GM21737 (cell line): ENCODE results near the gene ARPC1A.
"Not testable (repeated sequence)": the region's sequence is repeated elsewhere in the genome, so short reads cannot be mapped to it uniquely, and the experiment has no call there.

Source experiments
- ATAC-seq: cut with Tn5 transposase; IDR thresholded peaks from one replicate; pipeline ENCODE4 v1.9.1; 2021; ENCODE audit warnings: mild to moderate bottlenecking, moderate library complexity; ENCODE audit not compliant: unreplicated experiment

The ARPC1A gene

DNA sequence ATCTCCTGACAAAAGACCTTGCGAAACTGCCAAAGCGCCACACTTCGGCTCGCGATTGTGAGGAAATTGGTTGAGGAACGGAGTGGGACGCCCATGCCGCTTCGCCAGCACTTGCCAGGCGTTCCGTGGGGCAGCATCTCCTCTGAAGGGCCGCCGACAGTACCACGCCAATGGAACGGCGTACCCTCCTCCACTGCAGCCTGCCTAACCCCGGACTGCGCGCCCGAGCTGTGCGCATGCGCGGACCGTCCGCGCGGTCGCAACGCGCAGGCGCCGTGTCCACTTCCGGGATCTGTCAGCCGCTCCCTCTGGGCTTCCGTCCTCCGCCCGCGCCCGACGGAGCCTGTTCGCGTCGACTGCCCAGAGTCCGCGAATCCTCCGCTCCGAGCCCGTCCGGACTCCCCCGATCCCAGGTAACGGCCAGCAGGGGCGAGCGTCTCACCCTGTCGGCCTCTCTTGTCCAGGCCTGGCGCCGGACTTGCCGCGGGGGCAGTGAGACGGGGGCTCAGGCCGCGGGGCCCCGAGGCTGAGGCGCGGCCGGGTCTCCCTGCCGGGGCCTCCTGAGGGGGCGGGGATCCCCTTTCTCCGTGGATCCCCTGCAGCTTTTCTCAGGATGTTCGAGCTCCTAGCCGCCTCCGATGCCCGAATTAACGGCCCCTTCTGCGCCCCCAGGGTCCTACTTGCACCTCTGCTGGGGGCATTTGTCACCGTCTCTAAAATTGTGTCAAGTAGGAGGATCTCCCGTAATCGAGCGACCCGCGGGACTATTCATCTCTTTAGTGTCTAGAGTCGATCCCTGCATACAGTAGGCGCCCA, at the start of gene ARPC1A:
TSS of gene ARPC1A (plus strand) at position 307 of the 816 bp plus-strand sequence. CDS start 7,456 bp downstream, outside the sequence.
- ATAC-seq = peak; percentile 81

DNA sequence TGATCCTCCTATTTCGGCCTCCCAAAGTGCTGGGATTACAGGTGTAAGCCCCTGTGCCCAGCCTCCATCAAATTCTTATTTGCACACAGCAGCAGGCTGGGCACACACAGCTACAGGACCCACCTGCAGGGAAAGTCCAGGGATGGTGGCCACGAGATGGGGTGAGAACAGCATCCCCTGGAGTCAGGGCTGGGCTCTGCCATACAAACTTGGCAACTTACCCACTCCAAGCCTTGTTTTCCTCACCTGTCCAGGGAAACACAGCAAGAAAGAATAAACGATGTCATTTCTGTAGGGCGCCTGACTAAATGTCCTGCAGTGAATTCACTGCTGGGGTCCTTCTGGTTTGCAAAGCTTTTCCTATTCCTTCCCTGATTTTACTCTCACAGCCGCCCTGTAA, 47.5 kb upstream of the ARPC1A start:
- ATAC-seq = no peak

DNA sequence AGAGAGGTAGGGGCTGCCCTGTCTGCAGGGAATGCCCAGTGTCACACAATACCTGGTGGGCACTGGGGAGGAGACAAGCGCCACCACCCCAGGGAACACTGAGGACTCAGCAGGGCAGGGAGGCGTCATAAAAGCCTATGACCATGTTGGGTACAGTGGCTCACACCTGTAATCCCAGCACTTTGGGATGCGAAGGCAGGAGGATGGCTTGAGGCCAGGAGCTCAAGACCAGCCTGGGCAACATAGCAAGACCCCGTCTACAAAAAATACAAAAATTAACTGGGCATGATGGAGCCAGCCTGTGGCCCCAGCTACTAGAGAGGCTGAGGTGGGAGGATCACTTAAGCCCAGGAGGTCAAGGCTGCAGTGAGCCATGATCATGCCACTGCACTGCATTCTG, 41.5 kb upstream of the ARPC1A start:
- ATAC-seq = not testable (repeated sequence)

GRCh38 chr7:99287779-99288534, 37.7 kb upstream of the ARPC1A start:
- ATAC-seq = no peak

GRCh38 chr7:99289185-99289584, 36.5 kb upstream of the ARPC1A start:
- ATAC-seq = no peak

DNA sequence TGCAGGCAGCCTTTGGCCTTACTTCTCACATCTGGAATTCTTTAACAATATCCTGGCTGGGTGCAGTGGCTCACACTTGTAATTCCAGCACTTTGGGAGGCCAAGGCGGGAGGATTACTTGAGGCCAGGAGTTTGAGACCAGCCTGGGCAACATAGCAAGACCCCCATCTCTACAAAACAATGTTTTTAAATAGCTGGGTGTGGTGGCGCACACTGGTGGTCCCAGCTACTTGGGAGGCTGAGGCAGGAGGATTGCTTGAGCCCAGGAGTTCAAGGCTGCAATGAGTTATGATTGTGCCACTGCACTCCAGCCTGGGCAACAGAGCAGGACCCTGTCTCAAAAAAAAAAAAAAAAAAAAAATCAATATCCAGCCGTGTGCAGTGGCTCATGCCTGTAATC, 35.5 kb upstream of the ARPC1A start:
- not testable (repeated sequence) for ATAC-seq

DNA sequence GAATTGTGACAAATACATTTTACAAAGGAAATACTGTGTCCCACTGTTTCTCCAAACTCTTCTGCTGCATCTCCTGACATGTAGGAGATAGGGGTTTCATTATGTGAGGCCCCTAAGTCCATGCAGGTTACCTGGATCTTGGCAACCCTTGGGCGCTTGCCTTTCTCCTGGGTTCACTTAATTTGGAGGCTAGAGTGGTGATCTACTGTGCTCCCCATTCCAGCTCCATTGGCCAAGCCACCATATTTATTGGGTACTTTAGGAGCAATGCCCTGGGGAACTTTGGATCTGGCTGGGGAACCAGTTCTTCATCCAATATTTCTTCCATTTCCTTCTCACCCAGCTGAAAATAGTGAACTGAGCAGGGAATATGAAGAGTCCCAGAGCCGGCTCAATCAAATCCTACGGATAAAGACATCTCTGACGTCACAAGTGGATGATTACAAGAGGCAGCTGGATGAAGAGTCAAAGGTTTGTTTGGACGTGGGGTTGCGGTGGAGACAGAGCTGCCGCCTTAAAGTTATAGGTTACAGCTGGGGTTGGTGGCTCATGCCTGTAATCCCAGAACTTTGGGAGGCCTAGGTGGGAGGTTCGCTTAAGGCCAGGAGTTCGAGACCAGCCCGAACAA, 34.6 kb upstream of the ARPC1A start:
- no peak for ATAC-seq

DNA sequence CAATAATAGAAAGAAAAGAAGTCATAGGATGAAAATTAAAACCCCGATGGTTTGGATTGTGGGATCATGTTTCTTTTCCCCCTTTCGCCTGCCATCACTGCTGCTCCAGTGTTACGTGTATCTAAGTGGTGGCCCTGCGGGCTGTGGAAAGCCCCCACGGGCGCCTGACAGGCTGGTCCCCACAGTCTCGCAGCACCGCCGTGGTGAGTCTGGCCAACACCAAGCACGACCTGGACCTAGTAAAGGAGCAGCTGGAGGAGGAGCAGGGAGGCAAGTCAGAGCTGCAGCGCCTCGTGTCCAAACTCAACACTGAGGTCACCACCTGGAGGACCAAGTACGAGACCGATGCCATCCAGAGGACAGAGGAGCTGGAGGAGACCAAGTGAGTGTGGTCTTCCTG, 33.6 kb upstream of the ARPC1A start:
- ATAC-seq = no peak

DNA sequence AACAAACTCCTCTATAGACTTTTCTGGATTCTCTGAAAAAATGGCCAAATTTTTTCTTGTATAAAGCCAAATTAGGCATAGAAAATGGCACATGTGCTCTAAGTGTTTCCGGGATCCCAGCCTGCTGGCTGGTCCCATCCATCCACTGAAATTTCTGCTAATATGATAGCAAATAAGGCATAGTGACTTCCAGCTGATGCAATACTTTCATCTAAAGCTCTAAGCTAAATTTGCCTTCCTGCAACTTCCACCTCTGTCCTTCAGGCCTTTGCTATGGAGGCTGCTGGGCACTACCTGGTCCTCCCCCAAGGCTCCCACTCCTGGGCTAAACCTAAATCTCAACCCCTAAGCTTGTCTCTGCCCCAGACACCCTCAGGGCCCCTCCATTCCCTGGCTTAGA, 32.5 kb upstream of the ARPC1A start:
- ATAC-seq = no peak

- no peak for ATAC-seq
These were observed 32.0 kb upstream of the ARPC1A start for GRCh38 chr7:99293650-99294049.

DNA sequence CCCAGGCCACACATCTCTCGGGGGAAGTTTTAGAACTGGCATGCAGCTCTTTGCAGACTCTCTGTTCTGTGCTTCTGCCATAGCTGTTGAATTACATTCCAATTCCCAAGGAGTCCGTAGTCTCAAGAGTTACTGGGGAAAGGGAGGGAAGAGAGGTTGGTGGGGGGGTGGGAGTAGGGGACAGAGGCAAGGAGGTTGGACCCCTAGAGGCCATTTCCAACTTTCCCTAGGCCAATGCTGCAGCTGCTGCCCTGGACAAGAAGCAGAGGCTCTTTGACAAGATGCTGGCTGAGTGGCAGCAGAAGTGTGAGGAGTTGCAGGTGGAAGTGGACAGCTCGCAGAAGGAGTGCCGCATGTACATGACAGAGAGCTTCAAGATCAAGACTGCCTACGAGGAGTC, 29.2 kb upstream of the ARPC1A start:
- no peak for ATAC-seq

- ATAC-seq = no peak
These were observed 24.2 kb upstream of the ARPC1A start for GRCh38 chr7:99301496-99301895.

GRCh38 chr7:99305473-99306260, 20.0 kb upstream of the ARPC1A start:
- no peak for ATAC-seq

DNA sequence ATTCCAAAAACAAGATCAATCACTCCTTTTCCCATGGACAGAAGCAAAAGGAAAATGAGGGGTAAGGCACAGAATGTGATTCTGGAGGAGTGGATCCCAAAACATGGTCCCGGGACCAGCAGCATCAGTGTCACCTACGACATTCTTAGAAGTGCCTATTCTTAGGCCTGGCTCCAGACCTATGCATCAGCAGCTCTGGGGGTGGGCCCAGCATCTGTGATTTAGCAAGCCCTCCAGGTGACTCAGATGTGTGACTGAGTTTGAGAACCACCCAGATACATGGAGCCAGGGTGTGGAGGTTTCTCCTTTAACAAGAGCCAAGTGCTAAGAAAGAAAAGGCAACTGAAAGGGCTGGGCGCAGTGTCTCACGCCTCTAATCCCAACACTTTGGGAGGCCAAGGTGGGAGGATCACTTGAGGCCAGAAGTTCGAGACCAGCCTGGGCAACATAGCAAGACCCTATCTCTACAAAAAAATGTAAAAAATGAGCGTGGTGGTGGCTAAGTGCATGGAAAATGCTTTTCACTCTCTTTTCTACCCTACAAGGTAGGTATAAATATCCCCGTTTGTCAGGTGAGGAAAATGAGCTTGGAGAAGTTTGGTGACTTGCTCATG, 17.1 kb upstream of the ARPC1A start:
- ATAC-seq = no peak

GRCh38 chr7:99309111-99309510, 16.6 kb upstream of the ARPC1A start:
- no peak for ATAC-seq

DNA sequence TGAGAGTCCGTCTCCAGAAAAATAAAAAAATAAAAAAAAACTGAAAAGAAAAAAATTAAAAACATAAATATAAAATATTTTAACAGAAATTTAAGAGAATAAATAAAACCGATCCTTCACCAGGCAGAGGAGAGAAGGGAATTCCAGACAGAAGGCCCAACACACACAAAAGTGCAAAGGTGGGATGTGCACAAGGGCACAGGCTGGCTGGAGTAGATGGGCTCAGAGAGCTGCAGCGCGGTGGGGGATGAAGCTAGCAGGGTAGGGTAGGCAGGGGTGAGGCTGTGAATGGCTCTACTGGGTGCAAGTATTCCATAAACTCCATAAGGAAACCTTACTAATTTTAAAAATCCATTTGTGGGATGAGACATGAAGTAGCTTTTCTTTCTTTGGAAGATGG, 15.7 kb upstream of the ARPC1A start:
- no peak for ATAC-seq

- ATAC-seq = no peak
These were observed 14.0 kb upstream of the ARPC1A start for GRCh38 chr7:99311702-99312101.

GRCh38 chr7:99312316-99313203, 13.1 kb upstream of the ARPC1A start:
- no peak for ATAC-seq

GRCh38 chr7:99313204-99313573, 12.5 kb upstream of the ARPC1A start:
- ATAC-seq = no peak

DNA sequence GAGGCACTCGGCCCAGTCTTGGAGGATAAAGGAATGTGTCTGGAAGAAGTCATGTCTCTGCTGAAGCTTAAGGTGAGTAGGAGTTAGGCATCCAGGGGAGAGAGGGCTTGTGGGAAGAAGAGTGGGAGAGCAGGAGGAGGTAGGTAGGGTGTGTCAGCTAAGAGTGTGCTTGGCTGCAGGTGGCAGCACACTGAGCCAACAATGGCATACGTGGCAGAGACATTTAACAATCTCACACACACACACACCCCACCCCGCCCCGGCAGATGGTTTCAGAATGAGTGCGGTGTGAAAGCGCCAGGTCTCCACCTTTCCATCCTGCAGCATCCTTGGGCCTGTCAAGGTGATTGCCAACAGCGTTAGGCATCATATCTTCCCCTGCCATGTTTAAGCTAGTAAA, 11.2 kb upstream of the ARPC1A start:
- ATAC-seq = no peak
